Esophagus muscularis mucosa (tissue), 2 donors: Measurements from ENCODE around the gene AGAP1.

Experiments used
- EP300 ChIP-seq: sonication (generic); formaldehyde crosslinking; IDR thresholded peaks from one replicate; pipeline ENCODE4 v1.6.1; 2017; ENCODE audit warnings: antibody characterized with exemption
- POLR2A ChIP-seq: fragments of 450-650 bp; IDR thresholded peaks from one replicate; pipeline ENCODE4 v1.6.1; 2017; ENCODE audit warnings: antibody characterized with exemption, moderate library complexity, mild to moderate bottlenecking, low read depth

DNA sequence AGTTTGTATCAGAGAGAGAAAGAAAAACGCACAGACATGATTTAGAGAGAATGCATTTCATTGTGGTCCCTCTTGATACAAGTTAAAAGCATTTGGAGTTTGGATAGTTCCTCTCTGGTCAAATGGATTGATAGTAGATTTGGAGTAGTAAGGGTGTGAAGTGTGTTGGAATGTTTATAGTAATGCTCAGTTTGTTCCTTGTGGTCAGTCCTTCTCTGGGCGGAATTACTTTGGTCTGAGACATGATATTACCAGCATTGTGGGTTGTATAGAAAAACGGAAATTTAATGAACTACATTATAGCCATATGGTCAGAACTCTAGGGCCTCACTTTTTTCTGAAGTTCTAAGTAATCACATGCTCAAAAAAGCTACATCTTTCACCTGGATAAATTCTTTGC lies 178.9 kb downstream of the AGAP1 start:
- TF ChIP-seq POLR2A: no peak
- no peak for TF ChIP-seq EP300
